ENCODE measurements around the gene GABRB3.

The GABRB3 gene

GRCh38 chr15:26561130-26561529 lies 211.7 kb downstream of the GABRB3 start:
- DNase-seq (ENCODE audit: low read depth, low spot score): no peak

GRCh38 chr15:26555898-26556297 lies 217.0 kb downstream of the GABRB3 start:
- no peak for DNase-seq (ENCODE audit: low read depth, low spot score)

GRCh38 chr15:26551473-26551872 lies 221.4 kb downstream of the GABRB3 start:
- DNase-seq (ENCODE audit: low read depth, low spot score): no peak

- no peak for DNase-seq (ENCODE audit: low read depth, low spot score)
These were observed 222.0 kb downstream of the GABRB3 start for GRCh38 chr15:26550880-26551279.

- DNase-seq (ENCODE audit: low read depth, low spot score): no peak
These were observed 235.2 kb downstream of the GABRB3 start for GRCh38 chr15:26537663-26538062.

GRCh38 chr15:26531489-26531888 lies 241.4 kb downstream of the GABRB3 start:
- no peak for DNase-seq (ENCODE audit: low read depth, low spot score)

- no peak for DNase-seq (ENCODE audit: low read depth, low spot score)
These were observed 247.8 kb downstream of the GABRB3 start for GRCh38 chr15:26525096-26525495.

GRCh38 chr15:26521691-26522198 lies 251.1 kb downstream of the GABRB3 start:
- no peak for DNase-seq (ENCODE audit: low read depth, low spot score)

- no peak for DNase-seq (ENCODE audit: low read depth, low spot score)
These were observed 251.7 kb downstream of the GABRB3 start for GRCh38 chr15:26521130-26521529.

- DNase-seq (ENCODE audit: low read depth, low spot score): no peak
These were observed 254.0 kb downstream of the GABRB3 start for GRCh38 chr15:26518885-26519284.

GRCh38 chr15:26516102-26516980 lies 256.5 kb downstream of the GABRB3 start:
- no peak for DNase-seq (ENCODE audit: low read depth, low spot score)

- no peak for DNase-seq (ENCODE audit: low read depth, low spot score)
These were observed 268.9 kb downstream of the GABRB3 start for GRCh38 chr15:26504009-26504408.

Data from smooth muscle cell of the brain vasculature (primary cell).